K562 (cell line): Measurements from ENCODE around the gene CDT1. TPM values are rescaled to one million over a fixed set of nuclear protein-coding genes. Genes with fewer than 3 reads are reported as not detected.

Experiments used
- ATAC-seq: fragments of 200-7000 bp; cut with Tn5 transposase; 3 replicates; pipeline ENCODE4 v1.9.1; 2020; ENCODE audit warnings: moderate library complexity
- BruUV-seq: library from RNA; stranded (reverse); fragments of 400-500 nt; replicated peaks from 2 replicates; lab custom pipeline; 2021; lab: Mats Ljungman, UMichigan
- CTCF ChIA-PET: fragments of 300-600 bp; formaldehyde crosslinking; extraction: SDS; loops from one replicate; lab custom pipeline; 2021; ENCODE audit warnings: low intra/inter-chr PET ratio; lab: Yijun Ruan, JAX
- POLR2A ChIA-PET: fragments of 300-600, 350-650 bp; sonication (Branson Sonifier 250); formaldehyde crosslinking; extraction: SDS; loops from one replicate; lab custom pipeline; 2021; ENCODE audit warnings: antibody characterized with exemption, inconsistent platforms; lab: Yijun Ruan, JAX
- DNase-seq, 4 experiments: peaks; one replicate each; pipeline versions ENCODE4 v3.0.0 to v3.0.0-alpha.2; 2011 to 2018; ENCODE audit warnings: low spot score in 3 of 4, mixed read lengths in 3 of 4; ENCODE audit errors: extremely low read depth in 1 of 4
- FAIRE-seq: peaks from 2 replicates; lab custom pipeline; 2011; peaks lifted over from hg19 to GRCh38; lab: Jason Lieb, UNC
- H2AFZ ChIP-seq: 2 replicates; pipeline ENCODE4 v1.6.0; 2011; ENCODE audit warnings: low read depth, low read length, control low read depth, inconsistent platforms
- H3K27ac ChIP-seq: fragments of 200-600 bp; 3 replicates; pipeline ENCODE4 v1.8.0; 2011; ENCODE audit warnings: low read depth, mild to moderate bottlenecking, control low read depth, inconsistent platforms, low read length, moderate library complexity, mixed read lengths; ENCODE audit errors: extremely low read depth
- H3K27me3 ChIP-seq, 2 experiments: fragments of 300-600 bp in 1 of 2; 2 replicates in 1 of 2; 3 replicates in 1 of 2; pipeline versions ENCODE4 v1.6.0 to v1.8.0; 2011; ENCODE audit warnings: inconsistent platforms in 2 of 2, low read length in 2 of 2, mild to moderate bottlenecking in 1 of 2, mixed read lengths in 1 of 2, moderate library complexity in 1 of 2; ENCODE audit not compliant: control insufficient read depth in 2 of 2, insufficient read depth in 2 of 2
- H3K36me3 ChIP-seq: fragments of 300-600 bp; 3 replicates; pipeline ENCODE4 v1.8.0; 2011; ENCODE audit warnings: mild to moderate bottlenecking, low read length, inconsistent platforms; ENCODE audit not compliant: control insufficient read depth, insufficient read depth
- H3K4me1 ChIP-seq, 2 experiments: fragments of 200-600 bp in 1 of 2; replicated peaks in 1 of 2; 2 replicates in 1 of 2; 3 replicates in 1 of 2; pipeline versions ENCODE4 v1.5.1 to v1.8.0; 2011; ENCODE audit warnings: inconsistent platforms in 2 of 2, low read length in 2 of 2, mild to moderate bottlenecking in 1 of 2, mixed read lengths in 1 of 2, moderate library complexity in 1 of 2; ENCODE audit not compliant: control insufficient read depth in 2 of 2, insufficient read depth in 2 of 2
- H3K4me2 ChIP-seq: 2 replicates; pipeline ENCODE4 v1.6.1; 2011; ENCODE audit warnings: low read length, control low read depth, inconsistent platforms, mixed read lengths; ENCODE audit not compliant: insufficient read depth
- H3K4me3 ChIP-seq: fragments of 200-600 bp; sonication (generic), shearing (Covaris generic); 2 replicates; pipeline ENCODE4 v1.5.1; 2016; ENCODE audit warnings: control low read depth, inconsistent platforms
- H3K79me2 ChIP-seq: fragments of 200-600 bp; 3 replicates; pipeline ENCODE4 v1.8.0; 2011; ENCODE audit warnings: low read length, inconsistent platforms; ENCODE audit not compliant: control insufficient read depth, insufficient read depth
- H3K9ac ChIP-seq, 2 experiments: 2 replicates each; pipeline versions ENCODE4 v1.6.0 to v1.6.1; 2011; ENCODE audit warnings: low read depth in 2 of 2, low read length in 2 of 2, control low read depth in 1 of 2, inconsistent platforms in 1 of 2, mild to moderate bottlenecking in 1 of 2, mixed read lengths in 1 of 2; ENCODE audit not compliant: insufficient read depth in 1 of 2
- H3K9me1 ChIP-seq: one replicate; pipeline ENCODE4 v1.6.0; 2011; ENCODE audit warnings: inconsistent platforms, mild to moderate bottlenecking, low read length, moderate library complexity; ENCODE audit not compliant: control insufficient read depth, insufficient read depth
- H3K9me3 ChIP-seq: replicated peaks from 2 replicates; pipeline ENCODE4 v1.5.1; 2011; ENCODE audit warnings: low read depth, low read length, inconsistent platforms; ENCODE audit not compliant: control insufficient read depth, insufficient read depth
- H4K20me1 ChIP-seq: replicated peaks from 2 replicates; pipeline ENCODE4 v1.6.1; 2011; ENCODE audit warnings: low read length, inconsistent platforms, mixed read lengths; ENCODE audit not compliant: control insufficient read depth, insufficient read depth
- CEBPG ChIP-seq, 3 experiments: fragments of 200-800 bp in 1 of 3; sonication (Bioruptor generic) in 1 of 3; sonication (generic) in 1 of 3; formaldehyde crosslinking in 1 of 3; IDR thresholded peaks in 2 of 3; conservative IDR thresholded peaks in 1 of 3; 2 replicates each; pipeline versions ENCODE4 v1.6.1 to v1.8.0; 2016 to 2022; ENCODE audit warnings: missing compliant biosample characterization in 2 of 3, missing genetic modification characterization in 2 of 3, mild to moderate bottlenecking in 1 of 3, missing genetic modification reagents in 1 of 3
- NFATC3 ChIP-seq: fragments of 450-650 bp; IDR thresholded peaks from 2 replicates; pipeline ENCODE4 v1.6.1; 2017; ENCODE audit warnings: mild to moderate bottlenecking
- POLR2B ChIP-seq: fragments of 450-650 bp; IDR thresholded peaks from 2 replicates; pipeline ENCODE4 v1.6.1; 2018; ENCODE audit warnings: low read depth; ENCODE audit not compliant: partially characterized antibody
- RBM14 ChIP-seq: fragments of 200-400 bp; formaldehyde crosslinking; IDR thresholded peaks from 2 replicates; pipeline ENCODE4 v1.6.1; 2018; ENCODE audit warnings: low read depth, mild to moderate bottlenecking, low read length, moderate library complexity, borderline replicate concordance; ENCODE audit not compliant: insufficient read depth
- RBM22 ChIP-seq: fragments of 200-400 bp; formaldehyde crosslinking; IDR thresholded peaks from 2 replicates; pipeline ENCODE4 v1.6.1; 2018; ENCODE audit warnings: low read length, low read depth; ENCODE audit not compliant: poor library complexity, severe bottlenecking
- THRA ChIP-seq: fragments of 450-650 bp; IDR thresholded peaks from 2 replicates; pipeline ENCODE4 v1.6.1; 2017; ENCODE audit warnings: mild to moderate bottlenecking, moderate library complexity
- VEZF1 ChIP-seq: fragments of 200-800 bp; sonication (Bioruptor generic); IDR thresholded peaks from 2 replicates; pipeline ENCODE4 v1.6.1; 2017; ENCODE audit warnings: missing genetic modification characterization, missing compliant biosample characterization
- ZMIZ1 ChIP-seq, 2 experiments: fragments of 150-350 bp in 1 of 2; IDR thresholded peaks; 2 replicates each; pipeline ENCODE4 v1.6.1; 2012 to 2016; ENCODE audit warnings: low read depth in 2 of 2, low read length in 2 of 2, mild to moderate bottlenecking in 1 of 2, moderate library complexity in 1 of 2
- WGBS: fragments of 100-300 bp; shearing (Covaris generic); methylation state at CpG from one replicate; pipeline ENCODE4 v1.1.6; 2016; ENCODE audit warnings: low coverage, mixed read lengths; ENCODE audit not compliant: insufficient coverage; ENCODE audit errors: missing lambda C conversion rate; 5-methylcytosine and 5-hydroxymethylcytosine counted together
- in situ Hi-C: fragments of 300-500 bp; cut with MboI; formaldehyde crosslinking; loops from 4 replicates; pipeline ENCODE4 v1.15.0; 2018; ENCODE audit warnings: inconsistent platforms, mixed read lengths
- intact Hi-C: fragments of 100-400 bp; cut with micrococcal nuclease; formaldehyde crosslinking; loops from 2 replicates; pipeline ENCODE4 v1.14.2; 2022
- polyA plus RNA-seq, 8 experiments: library from polyadenylated mRNA; depleted of rRNA in 4 of 8; stranded (reverse) in 5 of 8; unstranded in 3 of 8; fragments of >200 nt; fragmentation: Nextera tagmentation in 2 of 8; fragmentation: Illumina TruSeq in 1 of 8; extraction: Ambion mirVana in 2 of 8; extraction: Trizol in 1 of 8; gene quantifications; 2 replicates each; pipeline versions ENCODE4 v1.2.1 to v1.2.3, GENCODE V29; 2011 to 2014; ENCODE audit warnings: inconsistent platforms in 1 of 8, missing spikeins in 1 of 8
- total RNA-seq, 7 experiments: library from RNA; depleted of rRNA in 6 of 7; stranded (reverse); fragments of >200 nt in 6 of 7; fragmentation: Illumina TruSeq in 2 of 7; extraction: Trizol in 2 of 7; gene quantifications; 2 replicates each; pipeline versions ENCODE4 v1.2.1 to v1.2.3, GENCODE V29; 2011 to 2021; ENCODE audit warnings: low replicate concordance in 1 of 7

CDT1 gene
- total and polyA plus RNA-seq, 9 of the 15 experiments (the other 6 are each of a cell fraction or from before 2014, with no cell fraction given) = 0.92 to 178 (median 14.2) TPM

GRCh38 chr16:88805340-88805715 lies 1.7 kb downstream of the CDT1 start:
- Histone ChIP-seq H2AFZ (no peak overlapping the region), H3K9me3 (no peaks in the 10 kb centered on the region), H3K4me2 (peak overlapping the region; percentile 76), H3K27ac (peak overlapping the region; percentile 86; the same call in 2 of the 3 replicates), H3K9me1 (no peaks in the 10 kb centered on the region), H3K4me3 (peak overlapping the region; percentile 89; the same call in 1 of the 2 replicates), H4K20me1 (peaks cover 26% of the 10 kb centered on the region; the same call in 1 of the 2 replicates), H3K9ac (peak overlapping the region; percentile 95 to 98), H3K79me2 (peaks cover 87% of the 10 kb centered on the region), H3K36me3 (peaks cover 64% of the 10 kb centered on the region; the same call in 2 of the 3 replicates), H3K27me3 (no peaks in the 10 kb centered on the region; a peak in 1 of 5 replicates), H3K4me1 (peaks cover 23 to 87% of the 10 kb centered on the region in 2 experiments)
- no peak for FAIRE-seq
- in situ Hi-C loops (no loop called here), intact Hi-C loops (loop anchor here (10.0 kb wide), 1 partner anchor 759 kb away; the partner anchor contains the start of gene RPL13)
- ATAC-seq = no peak
- BruUV-seq = no TSS peak
- POLR2A ChIA-PET = interaction anchor here (0.6 to 1.5 kb wide), 3 partner anchors 12 to 394 kb away, joined by 3 to 4 read pairs (median 4); no protein-coding TSS in a partner anchor
- CTCF ChIA-PET = no interaction called here
- TF ChIP-seq CEBPG (CRISPR knock-in tag; IDR thresholded peaks at IDR 0.05) = no peak
- TF ChIP-seq CEBPG (tag; conservative IDR thresholded peaks at IDR 0.05 in 1 of 2, IDR thresholded peaks at IDR 0.05 in 1 of 2) = no peak
- no peak for TF ChIP-seq NFATC3
- no peak for TF ChIP-seq RBM14
- TF ChIP-seq ZMIZ1 (IDR thresholded peaks at IDR 0.05; ENCODE audit: low read depth in 2 of 2, low read length in 2 of 2) = no peak
- no peak for TF ChIP-seq VEZF1 (CRISPR knock-in tag)
- TF ChIP-seq POLR2B = no peak
- TF ChIP-seq RBM22 = peak; percentile 11
- TF ChIP-seq THRA = no peak
- DNase-seq = no peak
- 90% methylated on average over 19 of the region's 22 CpGs for WGBS
